Osteocyte (in vitro differentiated cells): Measurements from ENCODE around the gene SMARCB1. TPM values are rescaled to one million over a fixed set of nuclear protein-coding genes. Genes with fewer than 3 reads are reported as not detected.

ENCODE experiments used
- DNase-seq: peaks from one replicate; pipeline ENCODE4 v3.0.0; 2021; ENCODE audit warnings: mixed read lengths; ENCODE audit not compliant: unreplicated experiment; ENCODE audit errors: extremely low spot score
- H3K27ac Mint-ChIP-seq: one replicate; pipeline ENCODE4 v1.8.0; 2021; ENCODE audit warnings: mild to moderate bottlenecking, mixed read lengths; ENCODE audit not compliant: unreplicated experiment
- H3K27me3 Mint-ChIP-seq: one replicate; pipeline ENCODE4 v1.8.0; 2021; ENCODE audit warnings: mixed read lengths; ENCODE audit not compliant: unreplicated experiment
- H3K36me3 Mint-ChIP-seq: one replicate; pipeline ENCODE4 v1.8.0; 2021; ENCODE audit warnings: mixed read lengths; ENCODE audit not compliant: unreplicated experiment
- H3K4me1 Mint-ChIP-seq: one replicate; pipeline ENCODE4 v1.8.0; 2021; ENCODE audit warnings: mixed read lengths; ENCODE audit not compliant: unreplicated experiment
- H3K4me3 Mint-ChIP-seq: one replicate; pipeline ENCODE4 v1.8.0; 2021; ENCODE audit warnings: mild to moderate bottlenecking, moderate library complexity, mixed read lengths; ENCODE audit not compliant: unreplicated experiment
- H3K9me3 Mint-ChIP-seq: one replicate; pipeline ENCODE4 v1.8.0; 2021; ENCODE audit warnings: mixed read lengths; ENCODE audit not compliant: unreplicated experiment
- CTCF ChIP-seq: fragments of 200-600 bp; sonication (generic); IDR thresholded peaks from 2 replicates; pipeline ENCODE4 v1.5.0; 2021; ENCODE audit warnings: antibody characterized with exemption, mild to moderate bottlenecking, moderate library complexity
- total RNA-seq: library from RNA; stranded (reverse); gene quantifications from 2 replicates; pipeline ENCODE4 v1.2.1, GENCODE V29; 2021

Gene SMARCB1
- total RNA-seq, 1 donor from 2014 or later, result 126 TPM

GRCh38 chr22:23754980-23755636, 31.7 kb upstream of the SMARCB1 start:
- Mint-ChIP-seq H3K27ac (no peak overlapping the region), H3K9me3 (no peaks in the 10 kb centered on the region), H3K4me3 (no peak overlapping the region), H3K36me3 (no peaks in the 10 kb centered on the region), H3K27me3 (no peaks in the 10 kb centered on the region), H3K4me1 (peaks cover 9% of the 10 kb centered on the region)
- TF ChIP-seq CTCF, result no peak
- no peak for DNase-seq

- Mint-ChIP-seq H3K27me3 (no peaks in the 10 kb centered on the region), H3K36me3 (no peaks in the 10 kb centered on the region), H3K4me1 (peaks cover 3% of the 10 kb centered on the region), H3K9me3 (no peaks in the 10 kb centered on the region), H3K27ac (no peak overlapping the region), H3K4me3 (no peak overlapping the region)
- no peak for TF ChIP-seq CTCF
- DNase-seq, result no peak
Observed at GRCh38 chr22:23755711-23756110, 31.1 kb upstream of the SMARCB1 start.

- Mint-ChIP-seq H3K27me3 (no peaks in the 10 kb centered on the region), H3K36me3 (no peaks in the 10 kb centered on the region), H3K9me3 (no peaks in the 10 kb centered on the region), H3K4me3 (no peak overlapping the region), H3K4me1 (peaks cover 3% of the 10 kb centered on the region), H3K27ac (no peak overlapping the region)
- DNase-seq, result no peak
- no peak for TF ChIP-seq CTCF
Observed at GRCh38 chr22:23756891-23757290, 29.9 kb upstream of the SMARCB1 start.

GRCh38 chr22:23759566-23759965, 27.2 kb upstream of the SMARCB1 start:
- H3K27ac Mint-ChIP-seq, result no peak overlapping the region

GRCh38 chr22:23760056-23760455, 26.7 kb upstream of the SMARCB1 start:
- Mint-ChIP-seq H3K27ac (no peak overlapping the region), H3K27me3 (no peaks in the 10 kb centered on the region), H3K4me1 (peaks cover 10% of the 10 kb centered on the region), H3K36me3 (no peaks in the 10 kb centered on the region), H3K4me3 (no peak overlapping the region), H3K9me3 (no peaks in the 10 kb centered on the region)
- no peak for DNase-seq
- no peak for TF ChIP-seq CTCF

More at GRCh38 chr22:23759566-23759965, 27.2 kb upstream of the SMARCB1 start:
- TF ChIP-seq CTCF, result no peak
- H3K27me3 Mint-ChIP-seq, result no peaks in the 10 kb centered on the region
- H3K4me1 Mint-ChIP-seq, result peaks cover 10% of the 10 kb centered on the region
- DNase-seq, result no peak
- H3K36me3 Mint-ChIP-seq, result no peaks in the 10 kb centered on the region
- no peaks in the 10 kb centered on the region for H3K9me3 Mint-ChIP-seq
- no peak overlapping the region for H3K4me3 Mint-ChIP-seq
